ENCODE results near the gene PCNT. TPM values are rescaled to one million over a fixed set of nuclear protein-coding genes. Genes with fewer than 3 reads are reported as not detected.

PCNT gene
- total RNA-seq, 3 donors from 2014 or later: 20.4 to 36.9 (median 26.1) TPM

DNA sequence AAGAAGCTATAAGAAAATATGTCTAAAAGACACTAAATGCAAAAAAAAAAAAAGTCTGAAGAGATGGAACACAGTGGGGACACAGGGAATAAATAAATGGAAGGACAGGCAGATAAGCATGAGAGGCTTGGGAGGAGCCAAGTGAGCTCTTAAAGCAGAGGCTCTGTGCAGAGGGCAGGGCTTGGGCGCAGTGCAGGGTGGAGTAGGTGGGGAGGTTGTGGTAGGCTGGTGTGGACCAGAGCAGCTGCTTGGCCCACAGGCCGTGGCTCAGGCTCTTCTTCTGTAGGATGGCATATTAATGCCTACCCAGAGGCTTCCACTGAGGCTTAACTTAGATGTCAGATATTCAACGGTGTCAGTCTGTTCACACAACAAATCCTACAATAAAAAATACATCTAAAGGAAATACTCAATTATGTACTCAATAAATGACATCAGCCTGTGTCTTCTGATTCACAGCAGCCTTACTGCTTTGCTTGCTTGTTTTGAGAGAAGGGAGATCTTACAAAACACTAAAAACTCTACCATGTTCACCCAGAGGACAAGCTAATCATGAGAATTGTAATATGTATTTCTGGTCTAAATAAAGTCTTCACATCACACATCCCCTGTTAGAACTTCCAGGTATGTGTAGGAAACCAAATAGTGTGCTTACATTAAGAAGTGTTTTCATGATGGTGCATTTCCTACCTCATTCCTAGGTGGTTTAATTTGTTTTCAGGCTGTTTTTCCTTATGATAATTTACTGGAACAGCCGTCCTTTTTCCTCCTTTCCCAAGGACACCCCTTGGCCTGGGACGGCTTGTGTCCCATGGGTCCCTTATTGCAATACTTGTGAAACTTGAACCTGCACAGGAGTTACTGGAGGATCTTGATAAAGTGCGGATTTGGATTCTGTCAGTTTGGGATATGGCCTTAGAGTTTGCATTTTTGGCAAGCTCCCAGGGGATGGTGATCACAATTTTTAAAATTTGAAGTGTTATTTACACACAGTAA, 159.6 kb downstream of the PCNT start:
- Histone ChIP-seq H3K4me1 (ENCODE audit: low read depth) (no peaks in the 10 kb centered on the region), H3K4me3 (no peak overlapping the region), H3K9me3 (no peaks in the 10 kb centered on the region), H3K36me3 (ENCODE audit: low read depth) (no peaks in the 10 kb centered on the region)
- ATAC-seq (peak; percentile 64), DNase-seq (no peak)
- intact Hi-C loops (cut with DNase I, micrococcal nuclease): no loop called here
- TF ChIP-seq CTCF (IDR thresholded peaks at IDR 0.05): no peak

DNA sequence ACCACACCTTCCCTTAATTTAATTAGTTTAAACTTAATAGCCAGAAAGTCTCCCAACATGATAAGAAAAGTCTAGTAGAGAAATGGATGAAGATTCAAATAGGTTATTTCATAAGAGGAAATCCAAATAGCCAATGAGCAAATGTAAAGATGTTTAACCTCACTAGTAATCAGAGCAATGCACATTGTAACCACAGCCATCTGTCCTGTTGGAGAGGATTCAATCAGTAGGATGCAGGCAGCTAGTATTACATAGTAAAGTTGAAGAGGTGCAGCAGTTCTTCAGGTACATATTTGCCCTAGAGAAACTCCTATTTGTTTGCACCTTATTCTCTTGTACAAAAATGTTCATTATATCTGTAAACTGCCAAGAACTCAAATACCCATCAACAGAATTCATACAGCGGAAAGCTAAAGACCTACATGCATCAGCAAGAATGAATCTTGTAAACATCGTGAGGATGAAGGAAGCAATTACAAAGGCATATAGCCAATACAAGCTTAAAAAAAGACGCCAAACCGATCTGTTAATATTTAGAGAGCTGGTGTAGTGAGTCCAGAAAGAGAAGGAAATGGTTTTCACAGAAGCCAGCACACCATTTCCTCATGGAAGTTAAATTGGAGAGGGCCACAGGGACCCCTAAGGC, 162.6 kb downstream of the PCNT start:
- Histone ChIP-seq H3K36me3 (ENCODE audit: low read depth) (no peaks in the 10 kb centered on the region), H3K4me3 (no peak overlapping the region), H3K9me3 (no peaks in the 10 kb centered on the region), H3K4me1 (ENCODE audit: low read depth) (no peaks in the 10 kb centered on the region)
- intact Hi-C loops (cut with DNase I, micrococcal nuclease): no loop called here
- no peak for TF ChIP-seq CTCF (IDR thresholded peaks at IDR 0.05)
- DNase-seq (no peak), ATAC-seq (no peak)

- Histone ChIP-seq H3K36me3 (ENCODE audit: low read depth) (no peaks in the 10 kb centered on the region), H3K4me1 (ENCODE audit: low read depth) (no peaks in the 10 kb centered on the region), H3K9me3 (no peaks in the 10 kb centered on the region), H3K4me3 (no peak overlapping the region)
- no peak for ATAC-seq
- DNase-seq: no peak
- TF ChIP-seq CTCF (IDR thresholded peaks at IDR 0.05): no peak
- intact Hi-C loops (cut with DNase I, micrococcal nuclease): no loop called here
Measured at GRCh38 chr21:46489162-46489663, 165.3 kb downstream of the PCNT start.

DNA sequence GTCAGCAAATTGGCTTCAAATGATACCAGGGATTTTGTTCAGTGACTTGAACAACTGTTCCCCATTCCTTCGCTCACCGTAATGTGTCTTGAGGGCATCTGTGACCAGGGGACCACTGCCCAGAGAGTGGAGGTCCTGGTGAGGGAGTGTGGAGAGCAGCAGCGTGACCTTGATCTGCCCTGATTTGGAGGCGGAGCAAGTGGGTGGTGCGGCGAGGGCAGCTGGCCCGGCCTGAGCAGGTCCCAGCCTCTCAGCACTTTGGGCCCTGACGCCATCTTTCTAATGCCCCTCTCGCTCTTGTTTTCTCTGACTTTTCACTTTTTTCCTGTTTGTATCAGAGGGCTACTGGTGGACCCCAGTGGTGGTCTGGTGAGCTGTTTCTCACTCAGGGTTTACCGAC, 165.8 kb downstream of the PCNT start:
- Histone ChIP-seq H3K4me3 (no peak overlapping the region), H3K9me3 (no peaks in the 10 kb centered on the region), H3K4me1 (ENCODE audit: low read depth) (no peaks in the 10 kb centered on the region), H3K36me3 (ENCODE audit: low read depth) (no peaks in the 10 kb centered on the region)
- TF ChIP-seq CTCF (IDR thresholded peaks at IDR 0.05): no peak
- intact Hi-C loops (cut with DNase I, micrococcal nuclease): no loop called here
- DNase-seq (no peak), ATAC-seq (no peak)

DNA sequence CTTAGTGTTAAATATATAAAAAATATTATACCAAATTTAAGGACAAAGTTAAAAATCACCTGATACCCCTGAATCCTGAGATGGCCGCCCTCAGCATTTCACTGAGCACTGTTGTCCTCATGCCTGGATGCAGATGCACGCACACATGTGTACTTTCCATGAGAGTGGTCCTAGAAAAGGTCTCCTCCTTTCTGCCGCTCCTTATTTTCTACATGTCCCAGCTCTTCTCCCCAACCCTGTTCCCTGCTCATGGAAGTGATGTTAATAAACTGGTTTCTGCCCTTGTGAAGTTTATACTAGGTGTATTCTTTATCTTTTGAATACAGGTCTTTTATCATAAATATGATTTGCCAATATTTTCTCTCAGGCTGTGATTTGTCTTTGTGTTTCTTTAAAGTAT, 167.6 kb downstream of the PCNT start:
- no peaks in the 10 kb centered on the region for H3K4me1 ChIP-seq (ENCODE audit: low read depth)
- H3K4me3 ChIP-seq: no peak overlapping the region
- TF ChIP-seq CTCF (IDR thresholded peaks at IDR 0.05): no peak
- no peaks in the 10 kb centered on the region for H3K9me3 ChIP-seq
- intact Hi-C loops (cut with DNase I, micrococcal nuclease): no loop called here
- H3K36me3 ChIP-seq (ENCODE audit: low read depth): no peaks in the 10 kb centered on the region
- ATAC-seq: no peak
- DNase-seq: no peak
